ENCODE measurements around the gene ZNF555.
A peak's percentile ranks its signal among the peaks of the same experiment; 100 is the strongest.

Gene ZNF555

GRCh38 chr19:2827022-2827421 is 14.3 kb upstream of the ZNF555 start:
- DNase-seq = no peak

DNA sequence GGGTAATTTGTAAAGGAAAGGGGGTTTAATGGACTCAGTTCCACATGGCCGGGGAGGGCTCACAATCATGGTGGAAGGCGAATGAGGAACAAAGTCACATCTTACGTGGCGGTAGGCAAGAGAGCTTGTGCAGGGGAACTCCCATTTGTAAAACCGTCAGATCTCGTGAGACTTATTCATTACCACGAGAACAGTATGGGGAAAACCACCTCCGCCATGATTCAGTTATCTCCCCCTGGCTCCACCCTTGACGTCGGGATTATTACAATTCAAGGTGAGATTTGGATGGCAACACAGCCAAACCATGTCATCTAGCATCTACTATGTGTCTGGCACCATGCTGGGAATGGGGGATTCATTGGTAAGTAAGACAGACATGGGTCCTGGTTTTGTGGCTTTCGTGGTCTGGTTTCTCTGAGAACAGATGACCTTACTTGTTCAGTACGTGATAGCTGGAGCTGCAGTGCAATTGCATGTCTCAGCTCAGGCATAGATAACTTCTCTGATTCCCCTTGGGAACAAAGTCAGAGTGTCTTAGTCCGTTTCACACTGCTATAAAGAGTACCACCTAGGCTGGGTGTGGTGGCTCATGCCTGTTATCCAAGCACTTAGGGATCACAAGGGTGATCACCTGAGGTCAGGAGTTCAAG is 13.3 kb upstream of the ZNF555 start:
- no peak for DNase-seq

- no peak for DNase-seq
These were observed 6.9 kb upstream of the ZNF555 start for GRCh38 chr19:2834294-2834871.

DNA sequence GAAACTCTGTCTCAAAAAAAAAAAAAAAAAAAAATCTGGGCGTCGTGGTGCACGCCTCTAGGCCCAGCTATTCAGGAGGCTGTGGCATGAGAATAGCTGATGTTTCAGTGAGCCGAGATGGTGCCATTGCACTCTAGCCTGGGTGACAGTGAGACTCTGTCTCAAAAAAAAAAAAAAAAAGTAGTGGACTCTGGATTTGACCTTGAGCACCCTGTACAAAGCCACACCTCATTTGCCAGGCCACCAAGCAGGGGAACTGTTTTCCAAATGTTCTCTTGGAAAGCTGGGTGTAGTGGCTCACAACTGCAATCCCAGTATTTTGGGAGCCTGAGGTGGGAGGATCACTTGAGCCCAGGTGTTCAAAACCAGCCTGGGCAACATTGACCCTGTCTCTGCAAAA is 3.8 kb upstream of the ZNF555 start:
- DNase-seq = no peak

GRCh38 chr19:2841855-2842574 is 740 bp downstream of the ZNF555 start:
- DNase-seq = no peak

DNA sequence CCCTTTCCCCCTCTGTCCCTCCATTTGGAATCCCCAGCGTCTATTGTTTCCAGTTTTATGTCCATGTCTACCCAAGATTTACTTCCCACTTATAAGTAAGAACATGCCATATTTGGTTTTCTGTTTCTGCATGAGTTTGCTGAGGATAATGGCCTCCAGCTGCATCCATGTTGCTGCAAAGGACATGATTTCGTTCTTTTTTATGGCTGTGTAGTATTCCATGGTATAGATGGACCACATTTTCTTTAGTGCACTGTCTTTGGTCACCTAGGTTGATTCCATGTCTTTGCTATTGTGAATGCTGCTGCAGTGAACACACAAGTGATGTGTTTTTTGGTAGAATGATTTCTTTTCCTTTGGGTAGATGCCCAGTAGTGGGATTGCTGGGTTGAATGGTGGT is 3.8 kb downstream of the ZNF555 start:
- no peak for DNase-seq

DNA sequence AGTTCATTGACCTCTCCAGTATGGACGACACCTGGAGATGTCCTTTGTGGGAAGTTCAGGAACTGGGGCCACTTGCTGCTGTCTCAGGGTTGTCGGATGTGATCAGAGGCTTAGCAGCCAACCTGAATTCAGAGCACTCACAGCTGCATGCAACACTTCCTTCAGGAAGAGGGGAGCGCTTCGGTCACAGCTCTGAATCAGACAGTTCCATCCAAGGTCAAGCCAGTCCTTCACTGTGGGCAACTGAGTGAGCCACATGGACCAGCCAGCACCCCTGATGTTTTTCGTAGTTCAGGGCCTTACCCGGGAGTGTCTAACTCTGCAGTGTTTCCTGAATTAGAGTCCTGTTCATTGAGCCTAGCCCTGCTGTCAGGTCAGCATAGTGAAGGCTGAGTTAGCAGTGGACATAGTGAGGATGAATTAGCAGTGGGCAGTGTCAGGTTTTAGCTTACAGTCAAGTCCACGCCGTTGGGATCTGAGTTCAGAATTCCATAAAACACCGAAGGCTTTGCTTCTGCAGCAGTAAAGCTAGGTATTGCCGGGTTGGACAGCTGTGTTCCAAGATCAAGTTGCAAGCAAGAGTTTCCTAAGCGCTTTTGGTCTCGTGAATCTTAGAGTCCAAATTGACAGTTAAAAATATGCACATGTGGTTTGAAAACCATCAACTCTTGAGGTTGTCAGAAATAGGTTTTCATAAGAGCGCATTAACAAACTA is 5.1 kb downstream of the ZNF555 start:
- no peak for DNase-seq

- no peak for DNase-seq
These were observed 6.2 kb downstream of the ZNF555 start for GRCh38 chr19:2847507-2847906.

DNA sequence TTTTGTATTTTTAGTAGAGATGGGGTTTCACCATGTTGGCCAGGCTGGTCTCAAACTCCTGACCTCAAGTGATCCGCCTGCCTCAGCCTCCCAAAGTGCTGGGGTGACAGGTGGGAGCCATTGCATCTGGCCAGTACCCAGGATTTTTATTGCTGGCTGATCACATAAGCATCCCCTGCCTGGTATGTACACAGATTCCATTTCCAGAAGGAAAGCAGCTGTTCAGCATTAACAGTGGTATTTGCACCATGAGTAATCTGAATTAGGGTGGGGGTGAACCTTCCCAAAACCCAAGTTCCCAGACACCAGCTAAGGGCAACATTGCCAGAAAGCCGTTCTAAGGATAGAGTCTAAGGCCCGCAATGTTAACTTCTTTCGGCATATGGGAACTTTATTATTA is 7.3 kb downstream of the ZNF555 start:
- no peak for DNase-seq

DNA sequence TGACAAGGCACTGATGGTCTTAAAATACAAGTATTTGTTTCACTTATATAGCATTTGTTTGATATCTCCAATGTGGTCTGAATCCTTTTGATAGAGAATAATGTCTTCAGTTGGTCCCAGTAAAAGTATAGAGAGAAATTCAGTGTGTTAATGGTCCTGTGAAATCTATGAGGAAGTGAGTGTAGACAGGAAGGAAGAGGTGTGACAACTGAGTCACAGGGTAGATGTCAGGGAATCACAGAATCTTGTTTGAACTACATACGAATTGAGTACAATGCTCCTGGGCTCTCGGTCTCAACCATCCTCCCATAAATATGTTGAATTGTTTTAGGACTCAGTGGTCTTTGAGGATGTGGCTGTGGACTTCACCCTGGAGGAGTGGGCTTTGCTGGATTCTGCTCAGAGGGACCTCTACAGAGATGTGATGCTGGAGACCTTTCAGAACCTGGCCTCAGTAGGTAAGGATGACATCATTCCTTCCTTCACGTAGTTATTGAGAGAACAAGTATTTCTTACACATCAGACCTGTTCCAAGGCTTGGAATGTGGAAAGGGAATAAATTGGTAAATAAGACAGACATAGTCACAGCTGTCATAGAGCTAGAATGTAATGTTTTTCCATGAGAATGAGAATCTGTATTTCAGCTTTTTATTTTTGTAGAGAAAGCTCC is 9.1 kb downstream of the ZNF555 start:
- DNase-seq = no peak

- no peak for DNase-seq
These were observed 11.3 kb downstream of the ZNF555 start for GRCh38 chr19:2852598-2852997.

DNA sequence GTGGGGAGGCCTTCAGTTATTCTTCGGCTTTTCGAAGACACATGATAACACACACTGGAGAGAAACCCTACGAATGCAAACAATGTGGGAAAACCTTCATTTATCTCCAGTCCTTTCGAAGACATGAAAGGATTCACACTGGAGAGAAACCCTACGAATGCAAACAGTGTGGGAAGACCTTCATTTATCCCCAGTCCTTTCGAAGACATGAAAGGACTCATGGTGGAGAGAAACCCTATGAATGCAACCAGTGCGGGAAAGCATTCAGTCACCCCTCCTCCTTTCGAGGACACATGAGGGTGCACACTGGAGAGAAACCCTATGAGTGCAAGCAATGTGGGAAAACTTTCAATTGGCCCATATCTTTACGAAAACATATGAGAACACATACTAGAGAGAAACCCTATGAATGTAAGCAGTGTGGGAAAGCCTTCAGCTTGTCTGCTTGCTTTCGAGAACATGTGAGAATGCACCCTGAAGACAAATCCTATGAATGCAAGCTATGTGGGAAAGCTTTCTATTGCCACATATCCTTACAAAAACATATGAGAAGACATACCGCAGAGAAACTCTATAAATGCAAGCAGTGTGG is 11.8 kb downstream of the ZNF555 start:
- DNase-seq = no peak

DNA sequence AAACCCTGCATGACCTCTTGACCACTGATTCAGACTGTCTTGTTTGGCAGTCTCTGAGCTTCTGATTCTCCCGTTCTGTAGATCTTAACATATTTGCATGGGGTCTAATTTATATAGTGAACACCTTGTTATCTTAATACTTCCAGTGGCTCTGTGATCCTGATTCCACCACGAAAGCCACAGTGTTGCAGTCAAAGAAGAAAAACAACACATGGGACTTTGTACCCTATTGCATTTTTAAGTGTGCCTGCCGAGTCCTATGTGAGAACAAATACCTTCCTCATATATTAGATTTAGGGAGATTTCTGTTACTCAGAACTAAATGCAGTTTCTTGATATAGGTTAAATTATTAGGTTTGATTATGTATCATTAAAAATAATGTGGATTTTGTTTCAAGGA is 13.6 kb downstream of the ZNF555 start:
- no peak for DNase-seq

DNA sequence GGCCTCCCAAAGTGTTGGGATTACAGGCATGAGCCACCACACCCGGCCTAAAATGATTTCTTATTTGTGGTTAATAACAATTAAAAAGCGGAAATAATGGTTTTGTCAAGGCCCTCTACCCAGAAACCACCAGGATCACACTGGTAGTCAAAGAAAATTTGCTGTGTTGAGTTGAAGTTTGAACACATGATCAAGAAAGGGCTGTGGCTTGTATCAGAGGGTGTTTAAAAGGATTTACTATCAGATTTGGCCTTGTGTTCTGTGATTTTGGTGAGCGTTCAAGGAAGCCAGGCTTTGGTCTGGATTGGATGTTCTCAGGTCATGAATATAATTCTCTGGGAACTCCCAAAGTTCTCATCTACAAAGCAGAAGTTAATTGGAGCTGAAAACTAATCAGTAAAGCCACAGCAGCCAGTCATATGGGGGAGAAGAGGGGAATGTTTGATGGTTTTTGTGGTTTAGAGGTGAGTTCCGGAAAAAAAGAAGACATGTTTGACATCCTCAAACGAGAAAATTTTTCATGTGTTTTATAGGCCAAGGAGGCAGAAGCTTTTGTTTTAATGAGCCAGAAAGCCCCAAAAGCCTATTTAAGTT is 15.3 kb downstream of the ZNF555 start:
- DNase-seq = no peak

DNA sequence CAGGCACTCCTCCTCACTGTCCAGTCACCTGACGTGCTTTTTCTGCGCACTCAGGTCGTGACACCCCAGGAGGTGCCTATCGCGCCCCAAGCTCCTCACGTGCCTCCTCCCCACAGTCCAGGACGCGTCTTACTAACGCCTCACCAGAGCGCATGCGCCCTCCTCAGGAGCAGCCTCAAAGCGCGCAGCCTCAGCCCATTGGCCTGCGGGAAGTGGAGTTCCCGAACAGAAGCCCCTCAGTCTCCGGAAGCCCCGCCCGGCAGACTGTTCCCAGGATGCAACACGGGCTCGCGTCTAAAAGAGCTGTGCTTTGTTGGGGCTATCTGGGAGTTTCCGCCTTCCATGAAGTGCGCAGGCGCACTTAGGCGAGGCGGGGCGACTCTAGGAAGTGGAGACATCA is 17.6 kb downstream of the ZNF555 start:
- DNase-seq = no peak

GRCh38 chr19:2863816-2864215 is 22.5 kb downstream of the ZNF555 start:
- DNase-seq = no peak

DNA sequence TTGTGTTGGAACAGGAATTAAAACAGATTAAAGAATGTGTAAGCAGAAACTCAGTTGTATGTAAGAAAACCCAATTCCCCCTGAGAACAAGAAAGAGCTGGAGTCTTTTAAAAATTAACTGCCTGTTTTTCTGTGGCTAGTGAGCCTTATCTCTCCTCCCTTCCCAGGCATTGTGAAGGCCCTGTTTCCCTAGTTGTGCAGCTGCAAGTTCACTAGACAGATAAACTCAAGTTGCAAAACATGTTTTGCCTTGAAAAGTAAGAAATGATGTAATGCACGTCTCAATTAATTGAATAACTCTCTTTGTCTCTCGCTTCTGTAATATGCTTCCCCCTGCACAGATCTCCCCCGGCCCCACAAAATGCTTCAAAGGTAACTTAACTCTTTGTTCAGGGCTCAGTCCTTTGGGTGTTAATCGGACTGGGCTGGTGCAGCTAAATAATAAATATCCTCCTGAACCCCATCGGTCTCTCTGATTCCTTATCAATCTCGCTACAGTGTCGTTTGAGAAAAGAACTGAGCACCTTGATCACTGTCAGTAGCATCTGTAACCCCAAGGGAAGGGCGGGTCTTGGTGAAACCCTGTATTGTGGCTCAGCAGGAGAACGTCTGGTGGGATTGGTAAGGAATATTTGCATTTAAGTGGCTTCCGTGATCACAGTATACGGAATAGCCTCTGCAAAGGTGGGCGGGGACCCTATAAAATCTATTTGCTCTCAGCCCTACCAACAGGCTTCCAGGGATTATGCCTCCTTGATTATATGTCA is 24.2 kb downstream of the ZNF555 start:
- no peak for DNase-seq

DNA sequence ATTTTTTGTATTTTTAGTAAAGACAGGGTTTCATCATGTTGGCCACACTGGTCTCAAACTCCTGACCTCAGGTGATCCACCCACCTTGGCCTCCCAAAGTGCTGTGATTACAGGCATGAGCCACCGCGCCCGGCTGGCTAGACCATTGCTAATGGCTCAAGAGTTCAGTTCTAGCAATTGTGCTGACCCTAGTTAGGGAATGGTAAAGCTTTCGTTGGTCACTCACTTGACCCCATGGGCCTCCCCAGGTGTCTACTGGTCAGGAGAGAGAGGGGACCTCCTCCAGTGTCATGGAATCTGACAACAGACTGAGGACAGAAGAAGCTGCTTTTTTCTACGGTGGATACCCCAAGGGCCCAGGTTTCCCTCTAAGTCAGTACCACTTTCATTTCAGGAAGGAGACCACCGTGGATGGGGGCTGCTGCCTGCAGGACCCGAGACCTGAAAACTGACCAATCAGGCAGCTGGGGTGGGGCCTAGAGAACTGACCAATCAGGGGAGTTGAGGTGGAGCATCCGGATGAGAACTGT is 25.3 kb downstream of the ZNF555 start:
- no peak for DNase-seq

DNA sequence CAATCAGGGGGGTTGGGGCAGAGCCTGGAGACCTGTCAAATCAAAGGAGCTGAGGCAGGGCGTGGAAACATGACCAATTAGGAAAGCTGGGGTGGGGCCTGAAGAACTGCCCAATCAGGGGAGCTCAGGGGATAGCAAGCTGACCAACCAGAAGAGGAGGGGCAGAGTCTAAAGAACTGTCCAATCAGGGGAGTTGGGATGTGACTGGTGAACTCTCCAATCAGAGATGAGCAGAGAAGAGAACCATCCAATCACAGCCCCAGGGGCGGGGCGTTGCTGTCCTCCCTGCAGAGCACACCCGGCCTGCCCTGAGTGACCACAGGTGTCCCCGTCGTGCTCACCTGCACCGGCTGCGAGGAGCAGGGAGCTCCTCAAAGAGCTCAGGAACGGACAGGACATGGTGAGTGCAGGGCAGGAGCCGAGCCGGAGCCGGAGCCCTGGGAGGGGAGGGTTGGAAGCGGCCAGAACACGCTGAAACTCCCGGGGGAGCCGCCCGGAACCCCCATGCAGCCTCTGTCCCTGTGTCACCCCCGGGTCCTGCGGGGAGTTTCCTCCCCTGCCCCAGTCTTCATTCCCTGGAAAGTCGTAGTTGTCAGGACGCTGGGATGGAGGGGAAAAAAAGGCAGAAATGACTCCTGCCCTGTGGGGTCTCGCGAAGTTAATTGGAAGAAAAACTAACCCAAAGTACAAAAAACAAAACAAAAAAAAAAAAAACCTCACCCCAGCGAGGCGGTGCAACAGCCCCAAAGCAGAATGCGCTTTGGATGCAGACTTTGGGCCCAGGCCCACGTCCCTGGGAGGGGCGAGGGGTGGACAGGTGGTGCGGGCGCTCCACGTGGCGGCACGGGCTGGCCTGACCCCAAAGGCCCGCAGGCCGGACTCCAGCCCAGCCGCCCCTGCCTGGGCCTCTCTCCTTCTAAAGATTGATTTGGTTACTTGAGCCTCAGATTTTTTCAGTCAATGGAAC is 26.0 kb downstream of the ZNF555 start, which contains the start of gene ZNF556:
Gene ZNF556 (plus strand): TSS at position 311 of the 967 bp plus-strand sequence. CDS start 87 bp downstream, at position 398.
- peak; percentile 38 to 66 for DNase-seq

DNA sequence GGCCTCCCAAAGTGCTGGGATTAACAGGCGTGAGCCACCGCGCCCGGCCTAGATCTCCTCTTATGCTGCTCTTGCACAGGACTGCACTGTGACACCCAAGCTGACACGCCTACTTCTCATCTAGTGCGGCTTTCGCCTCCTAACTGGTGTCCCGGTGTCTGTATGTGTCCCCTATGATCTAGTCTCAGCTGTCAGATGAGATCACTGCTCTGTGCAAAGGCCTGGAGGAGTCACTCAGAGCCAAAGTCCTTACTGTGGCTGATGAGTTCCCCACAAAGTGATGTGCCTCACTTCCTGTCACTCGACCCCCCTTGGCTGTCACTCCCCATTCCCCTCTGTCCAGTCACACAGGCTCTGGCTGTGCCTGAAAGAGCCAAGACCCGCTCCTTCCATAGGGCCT is 28.3 kb downstream of the ZNF555 start:
- no peak for DNase-seq
